PC-9 (cell line): ENCODE measurements around the gene ZC3H8.

Experiments used
- CTCF ChIP-seq: fragments of 200-600 bp; sonication (generic); conservative IDR thresholded peaks from 2 replicates; pipeline ENCODE4 v1.6.1; 2017; ENCODE audit warnings: mixed run types, antibody characterized with exemption, mild to moderate bottlenecking, moderate library complexity
- EZH2 ChIP-seq: fragments of 200-600 bp; sonication (generic); IDR thresholded peaks from 2 replicates; pipeline ENCODE4 v1.8.0; 2017; ENCODE audit warnings: antibody characterized with exemption, low read depth

- TF ChIP-seq CTCF (no peak), EZH2 (no peak)
Observed at GRCh38 chr2:112255875-112256274, 1.0 kb upstream of the ZC3H8 start.
